ENCODE measurements around the gene CMKLR1. TPM values are rescaled to one million over a fixed set of nuclear protein-coding genes. Genes with fewer than 3 reads are reported as not detected.

The CMKLR1 gene
- total RNA-seq, 1 experiment from 2014 or later, result 0.66 TPM

GRCh38 chr12:108325018-108325358 is 14.1 kb downstream of the CMKLR1 start:
- Histone ChIP-seq H3K9me3 (ENCODE audit: control insufficient read depth, low read depth, low read length) (no peaks in the 10 kb centered on the region), H2BK15ac (ENCODE audit: low read depth, low read length) (no peak overlapping the region), H3T11ph (ENCODE audit: low read length) (no peak overlapping the region), H2AFZ (ENCODE audit: low read length) (no peak overlapping the region), H3K23ac (ENCODE audit: insufficient read length, low read depth, low read length) (no peak overlapping the region), H4K20me1 (ENCODE audit: control insufficient read depth, insufficient read depth, insufficient read length) (no peaks in the 10 kb centered on the region), H2BK20ac (ENCODE audit: low read depth, low read length, poor library complexity, severe bottlenecking) (no peak overlapping the region), H3K27me3 (ENCODE audit: insufficient read depth, low read length) (no peaks in the 10 kb centered on the region), H2BK12ac (ENCODE audit: insufficient read length, low read depth, low read length) (no peak overlapping the region), H4K91ac (ENCODE audit: insufficient read length, low read depth, low read length) (no peak overlapping the region), H3K27ac (ENCODE audit: insufficient read length, low read depth, low read length) (no peak overlapping the region), H3K79me1 (ENCODE audit: insufficient read depth, low read depth, low read length, poor library complexity, severe bottlenecking) (no peaks in the 10 kb centered on the region), H2AK5ac (ENCODE audit: insufficient read length, low read length) (no peak overlapping the region), H3K56ac (ENCODE audit: insufficient read length, low read depth, low read length) (no peak overlapping the region), H3K9ac (ENCODE audit: extremely low read depth, insufficient read length, low read length) (no peak overlapping the region), H3K4me1 (ENCODE audit: insufficient read depth, low read length) (peaks cover 7% of the 10 kb centered on the region; the same call in 1 of the 2 replicates), H3K79me2 (ENCODE audit: insufficient read depth, low read length) (no peaks in the 10 kb centered on the region), H3K23me2 (ENCODE audit: insufficient read length, low read depth, low read length, poor library complexity, severe bottlenecking) (no peaks in the 10 kb centered on the region), H3K4me2 (ENCODE audit: insufficient read depth, insufficient read length, low read length) (no peak overlapping the region), H3K14ac (ENCODE audit: insufficient read depth, low read length) (no peak overlapping the region), H4K8ac (replicated peaks; ENCODE audit: insufficient read length, low read depth, low read length) (no peak overlapping the region), H3K4ac (ENCODE audit: low read depth, low read length) (no peak overlapping the region), H2BK120ac (ENCODE audit: low read depth, low read length, poor library complexity, severe bottlenecking) (no peak overlapping the region), H4K5ac (ENCODE audit: insufficient read length, low read depth, low read length) (no peak overlapping the region), H3K18ac (ENCODE audit: insufficient read length, low read depth, low read length) (no peak overlapping the region), H2BK5ac (ENCODE audit: insufficient read length, low read length) (no peak overlapping the region)
- no peak overlapping the region; a peak in 1 of 7 replicates for H3K27ac Mint-ChIP-seq
- no peak for DNase-seq
- no peaks in the 10 kb centered on the region for H3K36me3 Mint-ChIP-seq (ENCODE audit: insufficient read depth in 1 of 3, low read depth in 3 of 3)
- no peak overlapping the region for H3K4me3 Mint-ChIP-seq
- H3K4me1 Mint-ChIP-seq, result peaks cover 17 to 19% of the 10 kb centered on the region in 2 experiments
- H3K27me3 Mint-ChIP-seq (ENCODE audit: low read depth), result peaks cover 7% of the 10 kb centered on the region
- H3K9me3 Mint-ChIP-seq, result no peaks in the 10 kb centered on the region; a peak in 1 of 5 replicates
- TF ChIP-seq CTCF (conservative IDR thresholded peaks at IDR 0.05), result no peak
- no CpG with 5 or more reads among the region's 5 CpGs for WGBS (ENCODE audit: extremely low coverage, insufficient read length, low lambda C conversion rate)

Measured in H9 (cell line).